HG03025 (cell line): Measurements from ENCODE around the gene INAFM2.

Source experiments
- ATAC-seq: cut with Tn5 transposase; IDR thresholded peaks from one replicate; pipeline ENCODE4 v1.9.1; 2021; ENCODE audit warnings: mild to moderate bottlenecking, moderate library complexity; ENCODE audit not compliant: unreplicated experiment, low FRiP score

INAFM2 gene

GRCh38 chr15:40325188-40325587 lies 1.7 kb downstream of the INAFM2 start:
- no peak for ATAC-seq

- no peak for ATAC-seq
Observed at GRCh38 chr15:40325700-40326099, 2.2 kb downstream of the INAFM2 start.

GRCh38 chr15:40327457-40327856 lies 4.0 kb downstream of the INAFM2 start:
- no peak for ATAC-seq

- ATAC-seq = no peak
Observed at GRCh38 chr15:40328176-40328575, 4.7 kb downstream of the INAFM2 start.

- ATAC-seq = no peak
Observed at GRCh38 chr15:40328751-40329150, 5.3 kb downstream of the INAFM2 start.

- no peak for ATAC-seq
Observed at GRCh38 chr15:40329804-40330203, 6.3 kb downstream of the INAFM2 start.

GRCh38 chr15:40330368-40330836 lies 6.9 kb downstream of the INAFM2 start:
- no peak for ATAC-seq

- ATAC-seq = no peak
Observed at GRCh38 chr15:40331026-40331425, 7.5 kb downstream of the INAFM2 start.

- ATAC-seq = no peak
Observed at GRCh38 chr15:40331637-40332036, 8.1 kb downstream of the INAFM2 start.

GRCh38 chr15:40332113-40332781 lies 8.8 kb downstream of the INAFM2 start:
- no peak for ATAC-seq

GRCh38 chr15:40333922-40334492 lies 10.5 kb downstream of the INAFM2 start:
- ATAC-seq = no peak

- ATAC-seq = no peak
Observed at GRCh38 chr15:40334541-40334940, 11.0 kb downstream of the INAFM2 start.

- no peak for ATAC-seq
Observed at GRCh38 chr15:40334941-40335795, 11.7 kb downstream of the INAFM2 start.

- ATAC-seq = no peak
Observed at GRCh38 chr15:40335938-40336743, 12.6 kb downstream of the INAFM2 start.

- no peak for ATAC-seq
Observed at GRCh38 chr15:40336744-40337122, 13.2 kb downstream of the INAFM2 start.

GRCh38 chr15:40337597-40337996 lies 14.1 kb downstream of the INAFM2 start:
- no peak for ATAC-seq

- no peak for ATAC-seq
Observed at GRCh38 chr15:40338041-40338657, 14.7 kb downstream of the INAFM2 start.

GRCh38 chr15:40338921-40339620 lies 15.6 kb downstream of the INAFM2 start:
- no peak for ATAC-seq

GRCh38 chr15:40339621-40339945 lies 16.1 kb downstream of the INAFM2 start:
- ATAC-seq = no peak
